Activated CD4-positive, alpha-beta T cell treated with anti-CD3 and anti-CD28 coated beads for 1 hour (primary cell): Measurements from ENCODE around the gene KMO.

ENCODE experiments used
- DNase-seq: peaks from one replicate; pipeline ENCODE4 v3.0.0-alpha.2; 2020

The KMO gene

DNA sequence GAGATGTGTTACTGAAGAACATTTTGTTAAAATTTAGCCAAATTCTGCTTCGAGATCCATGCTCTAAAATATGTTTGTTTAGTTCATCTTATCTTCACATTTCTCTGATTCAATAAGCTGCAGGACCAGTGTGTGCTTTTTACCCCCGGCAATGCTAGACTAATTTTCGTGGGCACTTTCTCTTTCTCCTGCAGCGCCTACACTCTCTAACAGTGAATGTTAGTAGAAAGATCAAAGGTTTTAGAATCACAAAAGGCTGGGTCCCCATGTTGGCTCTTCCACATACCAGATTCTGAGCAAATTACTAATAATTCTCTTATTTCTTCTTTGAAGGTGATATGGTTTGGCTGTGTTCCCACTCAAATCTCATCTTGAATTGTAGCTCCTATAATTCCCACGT is 99.5 kb downstream of the KMO start:
- DNase-seq, result no peak

DNA sequence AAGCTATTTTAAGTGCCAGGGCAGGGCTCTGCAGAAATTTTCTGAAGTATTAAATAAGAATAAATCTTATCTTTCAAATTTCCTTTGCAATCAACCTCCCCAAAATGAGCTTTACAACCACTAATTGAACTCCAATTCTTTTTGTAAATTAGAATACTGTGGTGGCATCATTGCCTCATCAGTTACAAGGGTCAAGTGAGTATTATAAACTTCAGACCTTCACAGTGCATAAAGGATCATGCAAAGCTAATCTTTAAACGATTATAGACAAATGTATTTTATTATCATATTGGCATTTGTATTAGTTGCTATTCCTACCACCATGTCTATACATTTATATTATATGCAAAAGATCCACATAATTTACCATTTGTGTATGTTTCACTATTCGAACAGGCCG is 100.8 kb downstream of the KMO start:
- no peak for DNase-seq

DNA sequence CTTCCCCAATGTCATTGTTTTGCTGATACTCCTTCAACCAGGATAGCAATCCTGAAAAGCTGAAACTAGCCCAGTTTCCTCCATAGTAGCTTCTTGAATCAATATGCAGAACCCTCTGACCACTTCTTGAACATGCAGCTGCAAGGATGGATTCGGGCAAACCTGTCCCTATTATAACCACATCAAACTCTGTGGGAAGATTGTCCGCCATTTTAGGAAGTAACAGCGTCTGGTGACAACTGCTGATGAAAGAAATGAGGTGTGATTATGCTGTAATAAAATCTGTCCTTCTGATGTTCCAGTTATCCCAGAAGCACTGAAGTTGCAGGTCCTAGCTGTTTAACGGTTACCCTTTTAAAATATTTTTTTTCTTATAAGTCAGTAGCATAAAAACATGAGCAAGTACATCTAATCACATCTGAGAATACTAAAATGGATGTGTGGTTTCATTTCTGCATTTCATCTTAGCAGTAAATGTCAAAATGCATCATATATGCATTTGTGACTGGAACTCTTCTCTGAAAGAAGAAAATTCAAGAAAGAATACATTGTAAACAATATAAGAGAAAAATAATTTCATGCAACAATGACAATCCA is 103.5 kb downstream of the KMO start:
- DNase-seq, result no peak

DNA sequence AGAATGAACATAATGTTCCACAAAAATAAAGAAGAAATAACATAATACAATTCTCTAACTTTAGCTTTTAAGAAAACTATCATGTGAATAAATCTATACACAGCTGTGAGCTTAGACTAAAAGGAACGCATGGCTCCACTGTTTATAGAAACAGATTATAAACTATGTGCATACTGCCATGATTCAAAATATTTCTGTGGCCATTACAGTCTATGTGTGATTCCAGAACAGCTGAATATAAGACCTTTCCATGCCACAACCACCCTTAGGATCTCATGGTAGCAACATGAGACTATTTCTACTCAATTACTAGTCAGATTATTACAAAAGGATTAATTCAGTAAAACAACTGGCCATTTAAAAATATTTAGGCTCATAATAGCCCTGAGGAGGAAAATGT is 104.1 kb downstream of the KMO start:
- no peak for DNase-seq

DNA sequence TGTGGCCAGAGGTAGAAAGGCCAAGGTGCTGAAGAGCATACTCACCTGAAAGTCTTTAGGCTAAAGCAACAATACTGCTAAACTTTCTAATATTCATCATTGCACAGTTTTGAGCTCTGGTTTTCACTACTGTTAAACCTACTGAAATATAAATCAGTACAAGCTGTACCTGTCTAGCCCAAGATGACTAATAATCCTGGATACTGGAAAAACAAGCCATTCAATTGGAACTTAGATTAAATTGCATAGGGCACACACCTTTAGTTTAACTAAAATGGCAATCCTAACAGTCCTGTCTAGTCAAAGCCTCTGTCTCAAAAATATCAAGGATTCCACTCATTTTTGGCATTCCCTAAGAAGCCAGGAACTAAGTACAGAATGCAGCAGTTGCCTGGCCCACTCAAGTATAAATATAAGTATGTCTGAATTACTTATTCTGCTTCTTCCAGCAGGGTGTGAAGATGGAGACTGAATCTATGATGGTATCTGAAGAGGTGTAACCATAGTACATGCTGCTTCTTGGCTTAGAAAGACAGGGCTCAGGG is 104.9 kb downstream of the KMO start:
- no peak for DNase-seq

DNA sequence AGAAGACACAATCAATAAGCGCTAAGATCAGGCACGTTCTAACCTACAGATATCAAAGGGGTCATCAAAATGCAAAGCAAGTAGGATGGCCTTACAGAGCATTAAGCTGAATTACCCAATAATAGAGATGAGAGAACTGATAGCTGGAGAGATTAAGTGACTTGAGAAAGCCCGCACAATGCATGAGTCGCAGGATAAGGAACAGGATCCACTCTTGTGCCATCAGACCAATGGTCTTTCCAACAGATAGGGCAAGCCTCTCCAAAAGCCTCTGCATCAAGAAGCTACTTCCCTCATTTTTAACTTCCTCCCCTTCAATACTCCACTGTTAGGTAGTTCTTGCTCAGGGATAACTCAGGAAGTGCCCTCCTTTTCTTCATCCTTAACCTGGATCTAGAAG is 105.4 kb downstream of the KMO start:
- no peak for DNase-seq

DNA sequence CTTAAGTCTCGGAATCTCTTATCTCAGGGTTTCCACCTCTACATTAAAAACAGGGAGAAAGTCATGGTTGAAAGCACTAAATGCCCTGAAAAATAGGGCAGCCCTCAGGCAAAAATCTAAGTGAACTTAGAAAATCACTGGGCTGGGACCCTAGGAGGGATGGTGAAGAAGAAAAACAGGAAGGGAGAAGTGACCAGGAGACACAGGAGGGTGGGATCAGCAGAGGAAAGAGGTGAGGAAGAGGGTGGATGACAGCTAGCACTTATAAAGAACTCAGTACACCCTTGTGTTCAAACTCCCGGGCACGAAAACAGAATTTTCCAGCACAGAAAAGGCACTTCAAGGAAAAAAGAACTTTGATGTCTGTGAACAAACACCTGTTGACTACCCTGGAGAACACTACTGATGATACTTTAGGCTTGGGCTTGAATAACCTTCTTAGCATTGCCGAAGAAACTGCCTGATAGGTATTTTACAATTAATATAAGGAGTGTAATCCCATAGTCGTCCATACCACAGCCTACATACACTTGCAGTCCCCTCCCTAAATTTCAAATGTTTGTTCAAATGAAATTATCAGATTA is 106.0 kb downstream of the KMO start:
- no peak for DNase-seq

DNA sequence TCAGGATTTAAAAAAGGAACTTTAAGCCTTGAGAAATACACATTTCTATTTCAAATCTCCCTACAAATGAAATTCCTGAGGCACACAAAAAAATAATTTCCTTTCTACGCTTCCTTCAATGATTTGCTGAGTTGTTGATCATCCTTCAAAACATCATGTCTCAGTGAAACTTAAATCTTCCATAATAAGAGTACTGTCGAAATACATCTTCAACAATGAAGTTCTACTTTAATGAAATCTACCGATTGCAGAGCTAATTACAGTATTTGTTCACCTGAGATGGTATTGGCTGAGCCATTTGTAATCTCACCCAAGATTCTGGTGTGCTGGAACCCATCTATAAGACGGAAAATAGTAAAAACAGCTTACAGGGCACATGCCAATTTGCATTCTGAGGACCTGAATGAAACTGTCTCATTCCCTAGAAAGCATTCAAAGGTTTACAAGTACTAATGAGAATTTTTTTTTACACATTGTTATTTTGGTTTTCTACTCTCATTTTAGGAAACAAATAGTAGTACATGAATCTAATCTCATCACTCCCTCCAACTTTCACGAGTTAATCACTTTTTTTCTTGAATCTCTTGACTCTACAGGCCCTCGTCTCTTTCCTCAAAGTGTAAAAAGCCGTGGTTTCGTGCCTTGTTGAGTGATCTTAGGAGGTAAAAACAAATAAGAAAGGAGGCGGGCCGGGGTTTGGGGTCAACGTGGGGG is 106.9 kb downstream of the KMO start:
- no peak for DNase-seq

DNA sequence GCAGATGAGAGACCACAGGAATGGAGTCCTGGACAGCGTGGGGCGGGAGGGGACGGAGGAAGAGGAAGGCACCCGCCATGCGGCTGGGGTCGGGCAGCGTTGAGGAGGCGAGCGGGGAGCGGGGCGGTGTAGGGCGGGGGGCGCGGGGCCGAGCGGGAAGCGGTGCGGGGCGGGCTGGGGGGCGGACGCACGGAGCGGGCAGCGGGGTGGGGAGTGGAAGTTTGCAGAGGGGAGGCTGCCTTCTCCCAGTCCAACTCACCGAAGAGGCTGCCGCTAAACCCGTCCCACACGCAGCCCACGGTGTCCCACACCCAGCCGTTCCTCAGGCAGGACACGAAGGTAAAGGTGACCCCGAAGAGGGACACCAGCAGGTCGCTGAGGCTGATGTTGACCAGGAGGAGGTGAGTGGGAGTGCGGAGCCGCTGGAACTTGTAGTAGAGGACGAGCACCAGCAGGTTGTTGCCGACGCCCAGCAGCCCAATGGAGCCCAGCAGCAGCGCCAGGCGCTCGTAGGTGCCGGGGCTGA is 107.5 kb downstream of the KMO start:
- DNase-seq, result no peak

DNA sequence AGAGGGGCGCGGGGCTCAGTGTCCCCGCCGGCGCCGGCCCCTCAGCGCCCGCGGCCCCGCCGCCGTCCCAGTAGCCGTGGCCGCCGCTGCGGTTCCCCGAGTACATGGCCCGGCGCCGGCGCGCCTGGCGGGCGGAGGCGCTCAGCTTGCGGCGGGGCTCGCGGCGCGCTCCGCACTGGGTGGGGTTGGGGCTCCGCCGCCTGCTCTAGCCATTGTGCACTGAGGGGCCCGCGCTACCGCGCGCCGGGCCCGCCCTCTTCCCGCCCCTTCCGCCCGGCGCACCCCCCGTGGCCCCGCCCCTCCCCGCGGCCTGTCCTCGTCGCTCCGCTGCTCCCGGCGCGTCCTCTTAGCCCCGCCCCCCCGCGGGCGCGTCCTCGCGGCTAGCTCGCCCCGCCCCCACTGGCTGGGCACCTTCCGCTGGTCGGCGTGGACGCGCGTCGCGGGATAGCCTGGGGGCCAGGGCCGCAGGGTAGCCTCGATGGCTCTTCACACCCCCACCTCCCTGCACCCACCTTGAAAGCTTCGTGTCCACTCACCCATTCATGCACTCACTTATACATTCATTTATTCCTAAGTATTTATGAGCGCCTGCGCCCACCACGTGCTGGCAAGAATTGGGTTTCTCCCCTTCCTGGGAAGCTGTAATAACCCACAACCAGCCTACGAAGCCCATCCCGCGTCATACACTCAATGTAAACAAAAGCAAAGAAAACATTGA is 108.1 kb downstream of the KMO start, which contains the start of the genes CHML and OPN3:
CHML (minus strand) TSS at position 221 of the 718 bp plus-strand sequence. CDS start 4,603 bp downstream, outside the sequence.
OPN3 (minus strand) TSS at position 221 of the 718 bp plus-strand sequence; CDS start at position 106, 115 bp downstream.
- DNase-seq, result peak; percentile 83

DNA sequence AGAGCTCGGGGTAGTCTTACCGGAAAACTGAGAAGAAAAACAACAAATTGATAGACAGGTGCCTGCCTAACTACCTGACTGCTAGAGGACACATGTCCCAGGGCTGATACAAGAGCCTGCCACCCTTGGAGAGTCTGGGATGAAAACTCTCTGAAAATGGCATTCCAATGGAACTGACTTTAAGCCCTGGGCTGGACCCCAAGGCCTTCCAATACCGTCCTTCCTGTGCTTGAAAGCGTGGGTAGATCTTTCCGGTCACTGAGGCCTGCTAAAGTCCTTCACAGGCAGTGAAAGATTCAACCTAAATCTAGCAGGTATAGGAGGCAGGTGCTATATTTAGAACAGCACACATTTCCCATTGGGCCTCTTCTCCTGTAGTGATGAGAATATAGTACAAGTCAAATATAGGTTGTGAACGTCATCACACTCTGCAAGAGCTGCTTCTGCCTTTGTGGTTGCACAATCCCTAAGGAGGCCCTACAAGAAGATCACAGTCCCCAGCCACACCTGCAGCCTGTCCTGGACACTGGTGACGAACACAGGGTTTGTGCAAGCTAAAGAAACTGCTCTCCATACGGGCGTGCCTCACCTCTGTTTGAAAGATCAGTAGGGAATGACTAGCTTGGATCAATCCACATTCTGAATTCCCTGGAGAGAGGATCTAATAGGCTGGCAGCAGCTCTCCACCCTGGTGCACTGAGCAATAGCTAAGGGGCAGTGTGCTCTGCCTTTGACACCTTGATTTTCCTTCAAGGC is 108.9 kb downstream of the KMO start:
- no peak for DNase-seq

DNA sequence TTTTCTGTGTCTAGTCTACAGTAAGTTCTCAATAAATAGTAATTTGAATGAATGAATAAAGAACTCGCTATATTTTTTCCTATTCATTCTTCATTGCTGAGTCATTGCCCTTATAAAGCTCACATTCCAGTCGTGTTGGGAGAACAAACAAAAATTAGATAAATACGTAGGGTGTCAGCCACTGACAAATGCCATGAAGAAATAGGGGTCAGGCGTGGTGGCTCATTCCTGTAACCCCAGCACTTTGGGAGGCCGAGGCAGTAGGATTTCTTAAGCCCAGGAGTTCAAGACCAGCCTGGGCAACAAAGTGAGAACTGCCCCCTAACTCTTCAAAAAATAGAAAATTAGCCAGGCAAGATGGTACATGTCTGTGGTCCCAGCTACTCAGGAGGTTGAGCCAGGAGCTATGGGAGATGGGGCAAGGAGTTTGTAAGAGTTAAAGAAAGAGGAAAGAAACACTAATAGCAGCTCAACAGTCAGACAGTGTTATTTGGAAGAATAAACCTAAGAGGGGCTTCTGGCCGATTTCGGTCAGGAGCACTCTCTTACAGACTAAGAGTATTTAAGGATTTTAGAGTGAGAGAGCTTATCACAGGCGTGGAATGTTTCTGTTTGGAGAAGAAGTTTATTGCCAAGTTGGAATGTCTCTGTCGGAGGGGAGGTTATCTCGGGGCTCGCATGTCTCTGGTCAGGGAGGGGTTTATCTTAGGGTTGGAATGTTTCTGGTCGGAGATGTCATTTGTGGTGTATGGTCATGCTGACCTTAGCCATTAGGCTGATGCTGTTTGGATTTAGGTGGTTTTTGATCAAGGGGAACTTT is 109.8 kb downstream of the KMO start:
- DNase-seq, result no peak

DNA sequence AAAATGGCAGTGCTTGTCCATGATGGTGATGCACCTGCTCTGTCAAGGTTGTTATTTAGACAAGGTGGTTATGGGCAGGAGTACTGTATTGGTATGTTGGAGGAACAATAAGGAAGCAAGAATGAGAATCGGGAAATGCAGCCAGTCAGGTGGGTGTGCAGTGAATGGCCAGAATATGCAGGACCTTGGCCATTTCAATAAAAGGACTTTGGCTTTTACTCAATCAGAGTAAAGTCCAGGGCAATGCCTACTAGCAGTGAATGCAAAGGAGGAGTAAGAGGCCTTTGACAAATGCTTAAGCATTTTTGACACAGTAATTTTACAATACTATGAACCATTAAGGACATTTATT is 110.4 kb downstream of the KMO start:
- no peak for DNase-seq

DNA sequence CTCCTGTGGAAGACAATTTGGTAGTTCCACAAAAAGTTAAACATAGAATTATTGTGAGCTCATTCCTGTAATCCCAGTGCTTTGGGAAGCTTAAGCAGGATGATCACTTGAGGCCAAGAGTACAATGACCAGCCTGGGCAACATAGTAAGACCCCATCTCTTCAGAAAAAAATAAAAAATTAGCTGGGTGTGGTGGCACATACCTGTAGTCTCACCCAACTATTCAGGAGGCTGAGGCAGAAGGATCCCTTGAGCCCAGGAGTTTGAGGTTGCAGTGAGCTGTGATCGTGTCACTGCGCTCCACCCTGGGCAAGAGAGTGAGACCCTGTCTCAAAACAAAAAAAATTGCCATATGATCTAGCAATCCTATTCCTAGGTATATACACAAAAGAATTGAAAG is 112.1 kb downstream of the KMO start:
- no peak for DNase-seq

DNA sequence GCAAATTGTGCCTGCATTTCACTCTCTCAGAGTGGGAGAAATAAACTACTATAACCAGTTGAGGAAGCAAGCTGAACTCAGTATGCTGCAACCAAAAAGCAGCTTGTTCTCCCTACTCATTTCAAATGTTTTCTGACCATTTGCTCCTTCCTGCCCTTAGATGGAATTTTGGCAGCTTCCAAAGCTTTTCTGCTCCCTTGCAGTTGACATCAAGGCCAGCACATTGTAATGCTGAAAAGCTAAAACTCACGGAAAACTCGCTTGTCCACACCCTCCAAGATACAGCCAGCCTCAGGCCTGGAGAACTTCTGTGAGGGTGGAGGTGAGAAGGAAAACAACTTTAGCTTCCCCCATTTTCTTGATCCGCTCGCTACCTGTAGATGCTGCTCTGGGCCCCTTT is 113.0 kb downstream of the KMO start:
- no peak for DNase-seq
